ENCODE data around the gene KRTAP5-5. TPM values are rescaled to one million over a fixed set of nuclear protein-coding genes. Genes with fewer than 3 reads are reported as not detected.

Gene KRTAP5-5
- total and polyA plus RNA-seq, 2 donors (not counting 1 experiment from before 2014, with no cell fraction given), result not detected

DNA sequence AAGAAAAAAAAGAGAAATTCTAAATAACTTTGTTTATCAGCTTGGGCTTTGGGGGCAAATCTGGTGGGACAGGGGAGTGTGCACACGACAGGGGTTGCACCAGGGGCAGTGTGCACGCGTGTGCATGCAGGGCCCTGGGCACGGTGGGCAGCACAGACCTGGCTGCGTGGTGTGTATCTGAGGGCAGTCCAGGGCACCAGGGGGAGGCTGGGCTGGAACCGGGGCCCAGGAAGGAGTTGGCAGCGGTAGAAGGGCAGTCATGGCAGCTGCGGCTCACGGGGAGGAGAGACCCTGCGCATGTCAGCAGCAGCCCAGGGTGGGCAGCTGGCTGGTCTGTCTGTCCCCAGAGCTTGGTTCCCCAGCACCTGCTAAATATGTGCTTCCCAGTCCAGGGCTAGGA, 4.3 kb downstream of the KRTAP5-5 start:
- no peak overlapping the region for H3K9ac ChIP-seq (ENCODE audit: insufficient read depth, low read length)
- peaks cover 2% of the 10 kb centered on the region for H3K27me3 ChIP-seq (ENCODE audit: control insufficient read depth, insufficient read depth, low read length)
- no peak for DNase-seq (ENCODE audit: low read depth in 2 of 2)
- no peak overlapping the region for H2AFZ ChIP-seq (ENCODE audit: low read length)
- no peak overlapping the region for H3K4me2 ChIP-seq (ENCODE audit: extremely low read depth, insufficient read depth, low read length)
- H4K20me1 ChIP-seq (ENCODE audit: control insufficient read depth, extremely low read depth, insufficient read depth, low read length), result no peaks in the 10 kb centered on the region
- H3K4me1 ChIP-seq (ENCODE audit: control insufficient read depth, extremely low read depth, insufficient read depth, low read length), result no peaks in the 10 kb centered on the region
- no peaks in the 10 kb centered on the region for H3K36me3 ChIP-seq (ENCODE audit: control insufficient read depth, insufficient read depth, low read length)
- H3K9me3 ChIP-seq (ENCODE audit: control insufficient read depth, insufficient read depth, low read depth, low read length), result no peaks in the 10 kb centered on the region
- TF ChIP-seq EZH2 (IDR thresholded peaks at IDR 0.05; ENCODE audit: low read length, missing control alignments), result no peak
- TF ChIP-seq, protein P1, sequence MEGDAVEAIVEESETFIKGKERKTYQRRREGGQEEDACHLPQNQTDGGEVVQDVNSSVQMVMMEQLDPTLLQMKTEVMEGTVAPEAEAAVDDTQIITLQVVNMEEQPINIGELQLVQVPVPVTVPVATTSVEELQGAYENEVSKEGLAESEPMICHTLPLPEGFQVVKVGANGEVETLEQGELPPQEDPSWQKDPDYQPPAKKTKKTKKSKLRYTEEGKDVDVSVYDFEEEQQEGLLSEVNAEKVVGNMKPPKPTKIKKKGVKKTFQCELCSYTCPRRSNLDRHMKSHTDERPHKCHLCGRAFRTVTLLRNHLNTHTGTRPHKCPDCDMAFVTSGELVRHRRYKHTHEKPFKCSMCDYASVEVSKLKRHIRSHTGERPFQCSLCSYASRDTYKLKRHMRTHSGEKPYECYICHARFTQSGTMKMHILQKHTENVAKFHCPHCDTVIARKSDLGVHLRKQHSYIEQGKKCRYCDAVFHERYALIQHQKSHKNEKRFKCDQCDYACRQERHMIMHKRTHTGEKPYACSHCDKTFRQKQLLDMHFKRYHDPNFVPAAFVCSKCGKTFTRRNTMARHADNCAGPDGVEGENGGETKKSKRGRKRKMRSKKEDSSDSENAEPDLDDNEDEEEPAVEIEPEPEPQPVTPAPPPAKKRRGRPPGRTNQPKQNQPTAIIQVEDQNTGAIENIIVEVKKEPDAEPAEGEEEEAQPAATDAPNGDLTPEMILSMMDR (conservative IDR thresholded peaks at IDR 0.05 in 1 of 2, IDR thresholded peaks at IDR 0.05 in 1 of 2; ENCODE audit: low read depth in 1 of 2, low read length in 2 of 2), result no peak
- no peak overlapping the region for H3K4me3 ChIP-seq (replicated peaks in 1 of 4; ENCODE audit: control extremely low read depth in 1 of 4, insufficient read depth in 1 of 4, low read depth in 3 of 4, low read length in 4 of 4)
- no peak overlapping the region for H3K27ac ChIP-seq (ENCODE audit: insufficient read depth, low read length)
- no peaks in the 10 kb centered on the region for H3K79me2 ChIP-seq (ENCODE audit: control insufficient read depth, insufficient read depth, low read length)

GRCh38 chr11:1636291-1636950, 6.8 kb downstream of the KRTAP5-5 start:
- Histone ChIP-seq H3K4me2 (ENCODE audit: extremely low read depth, insufficient read depth, low read length) (no peak overlapping the region), H4K20me1 (ENCODE audit: control insufficient read depth, extremely low read depth, insufficient read depth, low read length) (no peaks in the 10 kb centered on the region), H3K9me3 (ENCODE audit: control insufficient read depth, insufficient read depth, low read depth, low read length) (no peaks in the 10 kb centered on the region), H3K79me2 (ENCODE audit: control insufficient read depth, insufficient read depth, low read length) (no peaks in the 10 kb centered on the region), H3K4me3 (replicated peaks in 1 of 4; ENCODE audit: control extremely low read depth in 1 of 4, insufficient read depth in 1 of 4, low read depth in 3 of 4, low read length in 4 of 4) (no peak overlapping the region), H3K36me3 (ENCODE audit: control insufficient read depth, insufficient read depth, low read length) (no peaks in the 10 kb centered on the region), H2AFZ (ENCODE audit: low read length) (no peak overlapping the region), H3K27ac (ENCODE audit: insufficient read depth, low read length) (no peak overlapping the region), H3K9ac (ENCODE audit: insufficient read depth, low read length) (no peak overlapping the region), H3K4me1 (ENCODE audit: control insufficient read depth, extremely low read depth, insufficient read depth, low read length) (no peaks in the 10 kb centered on the region), H3K27me3 (ENCODE audit: control insufficient read depth, insufficient read depth, low read length) (peaks cover 6% of the 10 kb centered on the region)
- DNase-seq (ENCODE audit: low read depth in 2 of 2), result no peak
- no peak for TF ChIP-seq EZH2 (IDR thresholded peaks at IDR 0.05; ENCODE audit: low read length, missing control alignments)
- TF ChIP-seq, protein P1 (conservative IDR thresholded peaks at IDR 0.05 in 1 of 2, IDR thresholded peaks at IDR 0.05 in 1 of 2; ENCODE audit: low read depth in 1 of 2, low read length in 2 of 2), result no peak

DNA sequence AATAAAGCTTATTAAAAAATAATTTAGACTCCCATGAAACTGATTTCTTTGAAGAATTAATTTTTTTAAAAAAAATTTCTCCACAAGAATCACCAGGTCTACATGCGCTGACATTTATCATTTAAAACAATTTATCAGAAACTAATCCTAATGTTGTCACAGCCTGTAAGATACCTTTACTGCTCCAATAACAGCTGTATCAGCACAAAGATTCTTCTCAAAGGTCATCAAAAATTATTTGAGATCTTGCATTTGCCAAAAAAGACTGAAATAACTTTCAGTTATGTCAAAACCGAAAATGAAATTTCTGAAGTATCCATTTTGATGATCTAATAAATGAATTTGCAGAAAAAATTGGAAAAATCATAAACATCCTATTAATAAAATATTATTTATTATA, 8.1 kb downstream of the KRTAP5-5 start:
- H4K20me1 ChIP-seq (ENCODE audit: control insufficient read depth, extremely low read depth, insufficient read depth, low read length), result no peaks in the 10 kb centered on the region
- H3K79me2 ChIP-seq (ENCODE audit: control insufficient read depth, insufficient read depth, low read length), result no peaks in the 10 kb centered on the region
- no peak overlapping the region for H3K9ac ChIP-seq (ENCODE audit: insufficient read depth, low read length)
- no peak overlapping the region for H2AFZ ChIP-seq (ENCODE audit: low read length)
- no peak for DNase-seq (ENCODE audit: low read depth in 2 of 2)
- no peaks in the 10 kb centered on the region for H3K4me1 ChIP-seq (ENCODE audit: control insufficient read depth, extremely low read depth, insufficient read depth, low read length)
- no peak overlapping the region for H3K4me3 ChIP-seq (replicated peaks in 1 of 4; ENCODE audit: control extremely low read depth in 1 of 4, insufficient read depth in 1 of 4, low read depth in 3 of 4, low read length in 4 of 4)
- H3K36me3 ChIP-seq (ENCODE audit: control insufficient read depth, insufficient read depth, low read length), result no peaks in the 10 kb centered on the region
- no peak overlapping the region for H3K27ac ChIP-seq (ENCODE audit: insufficient read depth, low read length)
- H3K4me2 ChIP-seq (ENCODE audit: extremely low read depth, insufficient read depth, low read length), result no peak overlapping the region
- TF ChIP-seq, protein P1 (conservative IDR thresholded peaks at IDR 0.05 in 1 of 2, IDR thresholded peaks at IDR 0.05 in 1 of 2; ENCODE audit: low read depth in 1 of 2, low read length in 2 of 2), result no peak
- TF ChIP-seq EZH2 (IDR thresholded peaks at IDR 0.05; ENCODE audit: low read length, missing control alignments), result no peak
- H3K27me3 ChIP-seq (ENCODE audit: control insufficient read depth, insufficient read depth, low read length), result peaks cover 6% of the 10 kb centered on the region
- H3K9me3 ChIP-seq (ENCODE audit: control insufficient read depth, insufficient read depth, low read depth, low read length), result no peaks in the 10 kb centered on the region

All from fibroblast of lung (primary cell).